ENCODE data around the gene ANKS1B.
"Not testable (repeated sequence)": the region's sequence is repeated elsewhere in the genome, so short reads cannot be mapped to it uniquely, and the experiment has no call there.

The ANKS1B gene

DNA sequence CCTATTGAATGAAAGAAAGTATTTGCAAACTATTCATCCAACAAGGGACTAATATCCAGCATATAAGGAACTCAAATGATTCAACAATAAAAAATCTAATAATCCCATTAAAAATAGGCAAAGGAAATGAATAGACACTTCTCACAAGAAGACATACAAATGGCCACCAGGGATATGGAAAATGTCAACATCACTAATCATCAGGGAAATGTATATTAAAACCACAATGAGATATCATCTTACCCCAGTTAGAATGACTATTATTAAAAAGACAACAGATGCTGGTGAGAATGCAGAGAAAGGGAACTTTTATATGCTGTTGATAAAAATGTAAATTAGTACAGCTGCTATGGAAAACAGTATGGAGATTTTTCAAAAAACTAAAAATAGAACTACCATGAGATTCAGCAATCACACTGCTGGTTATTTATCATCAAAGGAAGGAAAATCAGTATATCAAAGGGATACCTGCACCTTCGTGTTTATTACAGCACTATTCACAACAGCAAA, 247.9 kb downstream of the ANKS1B start:
- no peaks in the 10 kb centered on the region for H3K4me1 Mint-ChIP-seq
- peaks cover under 1% of the 10 kb centered on the region for H3K27me3 Mint-ChIP-seq
- H3K36me3 Mint-ChIP-seq, result no peaks in the 10 kb centered on the region
- H3K9me3 Mint-ChIP-seq, result peaks cover under 1% of the 10 kb centered on the region
- H3K4me3 Mint-ChIP-seq, result no peak overlapping the region
- DNase-seq (ENCODE audit: low spot score in 2 of 2) (no peak), ATAC-seq (ENCODE audit: low read depth) (no peak)
- no peak overlapping the region for H3K27ac Mint-ChIP-seq

DNA sequence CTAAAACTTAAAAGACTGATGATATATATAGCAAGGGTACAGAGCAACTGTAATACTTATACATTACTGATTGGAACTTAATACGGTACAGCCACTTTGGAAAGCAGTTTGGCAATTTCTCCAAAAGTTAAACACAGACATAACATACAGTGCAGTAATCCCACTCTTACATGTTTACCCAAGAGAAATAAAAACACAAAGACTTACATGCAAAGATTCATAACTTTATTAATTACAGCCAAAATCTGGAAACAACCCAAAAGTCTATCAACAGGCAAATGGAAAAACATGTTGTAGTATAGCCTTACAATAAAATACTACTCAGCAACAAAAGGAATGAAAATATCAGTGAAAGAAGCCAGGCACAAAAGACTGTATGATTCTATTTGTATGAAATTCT, 252.6 kb downstream of the ANKS1B start:
- ATAC-seq (ENCODE audit: low read depth) (no peak), DNase-seq (ENCODE audit: low spot score in 2 of 2) (no peak)
- Mint-ChIP-seq H3K4me1 (no peaks in the 10 kb centered on the region), H3K4me3 (no peak overlapping the region), H3K9me3 (peaks cover 5% of the 10 kb centered on the region), H3K27me3 (no peaks in the 10 kb centered on the region), H3K36me3 (no peaks in the 10 kb centered on the region), H3K27ac (no peak overlapping the region)

DNA sequence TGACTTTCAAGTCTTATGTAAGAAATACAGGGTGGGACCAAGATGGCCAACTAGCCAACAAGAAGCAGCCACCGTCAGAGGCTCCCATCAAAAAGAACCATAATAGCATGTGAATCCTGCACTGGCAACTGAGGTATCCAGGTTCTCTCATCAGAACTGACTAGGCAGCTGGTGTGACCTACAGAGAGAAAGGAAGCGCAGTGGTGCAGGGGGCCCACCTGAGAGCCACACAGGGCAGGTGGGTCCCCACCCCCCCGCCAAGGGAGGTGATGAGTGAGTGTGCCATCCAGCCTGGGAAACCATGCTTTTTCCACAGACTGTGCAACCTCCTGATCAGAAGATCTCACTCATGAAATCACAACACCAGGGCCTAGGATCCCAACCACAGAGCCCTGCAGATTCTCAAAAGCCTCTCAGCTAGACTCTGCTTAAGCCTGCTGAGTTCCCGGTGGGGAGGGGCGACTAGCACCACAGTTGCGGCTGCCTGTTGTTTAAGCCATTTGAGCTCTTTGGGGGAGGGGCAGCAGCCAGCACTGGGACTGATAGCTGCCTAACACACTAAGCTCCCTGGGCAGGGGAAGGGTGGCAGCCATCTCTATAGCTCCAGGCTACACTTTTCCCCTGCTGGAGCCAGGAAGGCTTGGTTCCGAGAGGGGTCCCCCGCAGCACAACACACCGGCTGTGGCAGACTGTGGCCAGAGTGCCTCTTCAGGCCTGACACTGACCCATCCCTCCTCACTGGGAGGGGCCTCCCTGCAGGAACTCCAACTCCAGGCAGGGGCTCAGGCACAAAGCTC, 261.8 kb downstream of the ANKS1B start:
- Mint-ChIP-seq H3K4me3 (no peak overlapping the region), H3K9me3 (peaks cover 6% of the 10 kb centered on the region), H3K4me1 (no peaks in the 10 kb centered on the region), H3K27ac (no peak overlapping the region), H3K36me3 (no peaks in the 10 kb centered on the region), H3K27me3 (no peaks in the 10 kb centered on the region)
- ATAC-seq (ENCODE audit: low read depth) (no peak), DNase-seq (ENCODE audit: low spot score in 2 of 2) (no peak)

DNA sequence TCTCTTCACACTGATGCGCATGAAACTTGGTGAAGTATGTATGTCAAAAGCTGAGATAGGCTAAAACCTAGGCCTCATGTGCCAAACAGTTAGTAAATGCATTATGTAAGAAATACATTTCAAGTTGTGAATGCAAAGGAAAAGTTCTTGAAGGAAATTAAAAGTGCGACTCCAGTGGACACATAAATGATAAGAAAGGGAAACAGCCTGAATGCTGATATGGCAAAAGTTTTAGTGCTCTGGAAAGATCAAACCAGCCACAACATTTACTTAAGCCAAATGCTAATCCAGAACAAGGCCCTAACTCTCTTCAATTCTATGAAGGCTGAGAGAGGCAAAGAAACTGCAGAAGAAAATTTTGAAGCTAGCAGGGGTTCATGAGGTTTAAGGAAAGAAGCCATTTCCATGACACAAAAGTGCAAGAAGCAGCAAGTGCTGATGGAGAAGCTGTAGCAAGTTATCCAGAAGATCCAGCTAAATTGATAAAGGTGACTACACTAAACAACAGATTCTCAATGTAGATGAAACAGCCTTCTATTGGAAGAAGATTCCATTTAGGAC, 262.9 kb downstream of the ANKS1B start:
- ATAC-seq (ENCODE audit: low read depth) (no peak), DNase-seq (ENCODE audit: low spot score in 2 of 2) (no peak)
- H3K27me3 Mint-ChIP-seq, result peaks cover under 1% of the 10 kb centered on the region
- no peak overlapping the region for H3K27ac Mint-ChIP-seq
- no peak overlapping the region for H3K4me3 Mint-ChIP-seq
- H3K9me3 Mint-ChIP-seq, result peaks cover 5% of the 10 kb centered on the region
- no peaks in the 10 kb centered on the region for H3K36me3 Mint-ChIP-seq
- no peaks in the 10 kb centered on the region for H3K4me1 Mint-ChIP-seq

DNA sequence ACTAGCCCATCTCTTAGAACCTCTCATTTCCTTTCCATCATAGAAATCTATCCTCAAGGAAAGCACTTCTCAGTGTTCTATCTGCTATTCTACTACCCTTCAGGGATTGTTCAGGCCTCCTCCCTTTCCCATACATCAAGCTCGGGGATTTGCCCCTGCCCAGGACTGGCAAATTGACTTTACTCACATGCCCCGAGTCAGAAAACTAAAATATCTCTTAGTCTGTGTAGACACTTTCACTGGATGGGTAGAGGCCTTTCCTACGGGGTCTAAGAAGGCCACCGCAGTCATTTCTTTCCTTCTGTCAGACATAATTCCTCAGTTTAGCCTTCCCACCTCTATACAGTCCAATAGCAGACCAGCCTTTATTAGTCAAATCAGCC, 264.7 kb downstream of the ANKS1B start:
- not testable (repeated sequence) for ATAC-seq (ENCODE audit: low read depth); H3K4me3 Mint-ChIP-seq; H3K36me3 Mint-ChIP-seq; DNase-seq (ENCODE audit: low spot score in 2 of 2); H3K27ac Mint-ChIP-seq; H3K27me3 Mint-ChIP-seq; H3K4me1 Mint-ChIP-seq
- H3K9me3 Mint-ChIP-seq, result peaks cover 11% of the 10 kb centered on the region

DNA sequence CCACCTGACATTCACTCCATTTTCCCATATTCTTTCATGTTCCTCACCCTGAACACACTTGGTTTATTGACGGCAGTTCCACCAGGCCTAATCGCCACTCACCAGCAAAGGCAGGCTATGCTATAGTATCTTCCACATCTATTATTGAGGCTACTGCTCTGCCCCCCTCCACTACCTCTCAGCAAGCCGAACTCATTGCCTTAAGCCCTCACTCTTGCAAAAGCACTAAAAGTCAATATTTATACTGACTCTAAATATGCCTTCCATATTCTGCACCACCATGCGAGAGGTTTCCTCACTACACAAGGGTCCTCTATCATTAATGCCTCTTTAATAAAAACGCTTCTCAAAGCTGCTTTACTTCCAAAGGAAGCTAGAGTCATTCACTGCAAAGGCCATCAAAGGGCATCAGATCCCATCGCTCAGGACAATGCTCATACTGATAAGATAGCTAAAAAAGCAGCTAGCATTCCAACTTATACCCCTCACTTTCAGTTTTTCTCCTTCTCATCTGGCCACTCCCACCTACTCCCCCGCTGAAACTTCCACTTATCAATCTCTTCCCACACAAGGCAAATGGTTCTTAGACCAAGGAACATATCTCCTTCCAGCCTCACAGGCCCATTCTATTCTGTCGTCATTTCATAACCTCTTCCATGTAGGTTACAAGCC, 265.2 kb downstream of the ANKS1B start:
- not testable (repeated sequence) for H3K27ac Mint-ChIP-seq; H3K27me3 Mint-ChIP-seq; DNase-seq (ENCODE audit: low spot score in 2 of 2); ATAC-seq (ENCODE audit: low read depth); H3K4me1 Mint-ChIP-seq; H3K36me3 Mint-ChIP-seq; H3K4me3 Mint-ChIP-seq
- H3K9me3 Mint-ChIP-seq, result peaks cover 11% of the 10 kb centered on the region

DNA sequence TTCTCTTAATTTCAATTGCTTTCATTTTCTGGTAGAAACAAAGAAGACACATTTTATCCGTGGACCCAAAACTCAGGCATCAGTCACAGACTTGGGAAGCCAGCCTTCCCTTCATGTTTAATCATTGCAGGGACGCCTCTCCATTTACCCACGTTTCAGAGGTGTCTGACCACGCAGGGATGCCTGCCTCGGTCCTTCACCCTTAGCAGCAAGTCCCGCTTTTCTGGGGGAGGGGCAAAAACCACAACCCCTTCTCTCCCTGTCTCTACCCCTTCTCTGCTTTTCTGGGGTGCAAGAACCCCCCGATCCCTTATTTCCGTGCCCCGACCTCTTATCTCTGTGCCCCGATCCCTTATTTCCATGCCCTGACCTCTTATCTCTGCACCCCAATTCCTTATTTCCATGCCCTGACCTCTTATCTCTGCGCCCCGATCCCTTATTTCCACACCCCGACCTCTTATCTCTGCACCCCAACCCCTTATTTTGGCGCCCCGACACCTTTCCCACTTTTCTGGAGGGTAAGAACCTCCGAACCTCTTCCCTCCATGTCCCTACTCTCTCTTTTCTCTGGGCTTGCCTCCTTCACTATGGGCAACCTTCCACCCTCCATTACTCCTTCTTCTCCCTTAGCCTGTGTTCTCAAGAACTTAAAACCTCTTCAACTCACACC, 268.8 kb downstream of the ANKS1B start:
- H3K9me3 Mint-ChIP-seq, result peaks cover 14% of the 10 kb centered on the region
- H3K4me1 Mint-ChIP-seq; DNase-seq (ENCODE audit: low spot score in 2 of 2); H3K27ac Mint-ChIP-seq; H3K4me3 Mint-ChIP-seq; ATAC-seq (ENCODE audit: low read depth); H3K36me3 Mint-ChIP-seq; H3K27me3 Mint-ChIP-seq: not testable (repeated sequence)

DNA sequence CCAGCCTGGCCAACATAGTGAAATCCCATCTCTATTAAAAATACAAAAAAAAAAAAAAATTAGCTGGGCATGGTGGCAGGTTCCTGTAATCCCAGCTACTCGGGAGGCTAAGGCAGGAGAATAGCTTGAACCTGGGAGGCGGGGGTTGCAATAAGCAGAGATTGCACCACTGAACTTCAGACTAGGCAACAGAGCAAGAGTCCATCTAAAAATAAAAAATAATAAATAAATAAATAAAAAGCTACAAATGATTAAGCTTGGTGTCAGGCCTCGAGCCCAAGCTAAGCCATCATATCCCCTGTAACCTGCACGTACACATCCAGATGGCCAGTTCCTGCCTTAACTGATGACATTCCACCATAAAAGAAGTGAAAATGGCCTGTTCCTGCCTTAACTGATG, 269.8 kb downstream of the ANKS1B start:
- not testable (repeated sequence) for H3K4me3 Mint-ChIP-seq; DNase-seq (ENCODE audit: low spot score in 2 of 2); H3K4me1 Mint-ChIP-seq; H3K36me3 Mint-ChIP-seq; ATAC-seq (ENCODE audit: low read depth); H3K27ac Mint-ChIP-seq; H3K27me3 Mint-ChIP-seq
- H3K9me3 Mint-ChIP-seq, result peaks cover 15% of the 10 kb centered on the region

DNA sequence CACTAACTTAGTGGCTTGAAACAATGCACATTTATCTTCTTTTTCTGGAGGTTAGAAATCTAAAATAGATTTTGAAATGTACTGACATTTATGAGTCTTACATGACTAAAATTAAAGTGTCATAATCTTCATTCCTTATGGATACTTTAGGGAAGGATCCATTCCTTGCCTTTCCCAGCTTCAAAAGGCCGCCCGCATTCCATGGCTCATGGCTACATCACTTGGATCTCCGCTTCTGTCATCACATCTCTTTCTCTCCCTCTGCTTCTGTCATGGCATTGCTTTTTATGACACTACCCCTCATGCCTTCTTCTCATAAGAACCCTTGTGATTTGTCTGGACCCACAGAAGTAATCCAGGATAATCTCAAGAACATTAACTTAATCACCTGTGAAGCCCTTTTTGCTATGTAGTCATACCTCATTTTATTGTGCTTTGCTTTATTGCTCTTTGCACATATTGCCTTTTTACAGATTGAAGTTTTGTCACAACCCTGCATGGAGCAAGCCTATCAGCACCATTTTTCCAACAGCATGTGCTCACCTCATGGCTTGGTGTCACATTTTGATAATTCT, 270.7 kb downstream of the ANKS1B start:
- ATAC-seq (ENCODE audit: low read depth), result no peak

DNA sequence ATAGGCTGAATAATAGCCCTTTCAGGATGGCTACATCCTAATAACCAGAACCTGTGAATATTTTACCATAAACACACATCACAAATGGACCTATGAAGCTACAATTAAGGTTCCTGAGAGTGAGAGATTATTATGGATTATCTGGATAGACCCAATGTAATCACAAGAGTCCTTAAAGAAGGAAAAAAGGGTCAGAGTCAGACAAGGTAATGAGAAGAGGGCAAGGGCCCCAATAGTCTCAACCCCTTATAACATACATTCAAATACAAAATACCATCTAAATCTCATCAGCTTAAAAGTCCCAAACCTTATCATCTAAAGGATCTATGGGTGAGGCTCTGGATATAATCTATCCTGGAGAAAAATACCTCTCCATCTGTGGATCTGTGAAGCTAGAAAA, 272.5 kb downstream of the ANKS1B start:
- Mint-ChIP-seq H3K4me1 (no peaks in the 10 kb centered on the region), H3K27me3 (peaks cover 1% of the 10 kb centered on the region), H3K36me3 (no peaks in the 10 kb centered on the region), H3K4me3 (no peak overlapping the region), H3K27ac (no peak overlapping the region), H3K9me3 (peaks cover 15% of the 10 kb centered on the region)
- no peak for ATAC-seq (ENCODE audit: low read depth)
- no peak for DNase-seq (ENCODE audit: low spot score in 2 of 2)

More for the DNA sequence above, 270.7 kb downstream of the ANKS1B start:
- peaks cover 15% of the 10 kb centered on the region for H3K9me3 Mint-ChIP-seq
- no peak overlapping the region for H3K4me3 Mint-ChIP-seq
- H3K27ac Mint-ChIP-seq, result no peak overlapping the region
- no peaks in the 10 kb centered on the region for H3K36me3 Mint-ChIP-seq
- peaks cover 1% of the 10 kb centered on the region for H3K27me3 Mint-ChIP-seq
- DNase-seq (ENCODE audit: low spot score in 2 of 2), result no peak
- H3K4me1 Mint-ChIP-seq, result no peaks in the 10 kb centered on the region

DNA sequence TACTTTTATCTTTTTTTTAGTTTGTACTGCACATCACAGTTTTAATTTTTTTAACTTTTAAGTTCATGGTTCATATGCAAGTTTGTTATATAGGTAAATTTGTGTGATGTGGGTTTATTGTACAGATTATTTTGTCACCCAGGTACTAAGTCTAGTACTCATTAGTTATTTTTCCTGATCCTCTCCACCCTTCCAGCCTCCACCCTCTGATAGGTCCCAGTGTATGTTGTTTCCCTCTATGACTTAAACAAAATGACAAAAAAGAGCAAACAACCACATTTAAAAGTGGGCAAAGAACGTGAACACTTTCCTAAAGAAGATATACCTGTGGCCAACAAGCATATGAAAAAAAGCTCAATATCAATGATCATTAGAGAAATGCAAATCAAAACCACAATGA, 273.5 kb downstream of the ANKS1B start:
- H3K4me3 Mint-ChIP-seq, result no peak overlapping the region
- H3K9me3 Mint-ChIP-seq, result peaks cover 11% of the 10 kb centered on the region
- no peaks in the 10 kb centered on the region for H3K27me3 Mint-ChIP-seq
- DNase-seq (ENCODE audit: low spot score in 2 of 2), result no peak
- H3K36me3 Mint-ChIP-seq, result no peaks in the 10 kb centered on the region
- no peaks in the 10 kb centered on the region for H3K4me1 Mint-ChIP-seq
- H3K27ac Mint-ChIP-seq, result no peak overlapping the region
- ATAC-seq (ENCODE audit: low read depth), result no peak

DNA sequence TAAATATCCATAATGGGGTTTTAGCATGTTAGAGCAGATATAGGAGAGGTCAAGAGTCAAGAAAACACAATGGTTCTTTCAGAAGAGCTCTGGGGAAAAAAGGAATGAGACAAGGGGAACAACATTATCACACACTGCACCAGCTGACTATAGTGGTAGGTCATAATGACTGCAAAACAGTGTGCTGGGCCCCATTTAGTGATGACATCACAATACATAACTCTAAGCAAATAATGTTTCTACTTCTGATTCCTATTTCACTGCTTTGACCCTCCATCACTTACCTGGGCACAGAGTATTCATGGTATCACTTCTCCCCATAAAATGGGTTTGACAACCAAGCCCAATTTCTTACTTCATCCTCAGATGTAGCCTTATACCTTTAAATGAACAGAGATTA, 275.1 kb downstream of the ANKS1B start:
- no peaks in the 10 kb centered on the region for H3K4me1 Mint-ChIP-seq
- peaks cover 8% of the 10 kb centered on the region for H3K9me3 Mint-ChIP-seq
- no peaks in the 10 kb centered on the region for H3K36me3 Mint-ChIP-seq
- H3K27ac Mint-ChIP-seq, result no peak overlapping the region
- no peak for DNase-seq (ENCODE audit: low spot score in 2 of 2)
- H3K27me3 Mint-ChIP-seq, result no peaks in the 10 kb centered on the region
- no peak overlapping the region for H3K4me3 Mint-ChIP-seq
- no peak for ATAC-seq (ENCODE audit: low read depth)

DNA sequence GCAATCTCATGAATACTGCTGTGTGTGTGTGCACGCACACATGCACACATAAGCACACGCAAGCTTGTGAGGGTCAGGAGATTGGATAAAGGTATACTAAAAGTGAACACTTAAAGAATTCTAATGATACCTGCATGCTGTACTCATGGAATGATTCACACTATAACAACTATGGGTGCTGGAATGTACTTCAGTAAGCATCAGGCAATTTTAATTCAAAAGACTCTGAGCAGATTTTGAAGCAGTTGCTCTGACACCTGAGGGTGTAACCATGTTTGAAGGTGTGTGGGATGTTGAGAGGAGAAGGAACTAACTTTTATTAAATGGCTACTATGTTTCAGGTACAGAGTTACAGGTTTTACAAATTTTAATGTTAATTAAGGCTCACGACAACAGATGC, 275.6 kb downstream of the ANKS1B start:
- no peaks in the 10 kb centered on the region for H3K4me1 Mint-ChIP-seq
- H3K36me3 Mint-ChIP-seq, result no peaks in the 10 kb centered on the region
- H3K9me3 Mint-ChIP-seq, result peaks cover 8% of the 10 kb centered on the region
- no peak overlapping the region for H3K27ac Mint-ChIP-seq
- no peak for DNase-seq (ENCODE audit: low spot score in 2 of 2)
- ATAC-seq (ENCODE audit: low read depth), result no peak
- no peaks in the 10 kb centered on the region for H3K27me3 Mint-ChIP-seq
- no peak overlapping the region for H3K4me3 Mint-ChIP-seq

DNA sequence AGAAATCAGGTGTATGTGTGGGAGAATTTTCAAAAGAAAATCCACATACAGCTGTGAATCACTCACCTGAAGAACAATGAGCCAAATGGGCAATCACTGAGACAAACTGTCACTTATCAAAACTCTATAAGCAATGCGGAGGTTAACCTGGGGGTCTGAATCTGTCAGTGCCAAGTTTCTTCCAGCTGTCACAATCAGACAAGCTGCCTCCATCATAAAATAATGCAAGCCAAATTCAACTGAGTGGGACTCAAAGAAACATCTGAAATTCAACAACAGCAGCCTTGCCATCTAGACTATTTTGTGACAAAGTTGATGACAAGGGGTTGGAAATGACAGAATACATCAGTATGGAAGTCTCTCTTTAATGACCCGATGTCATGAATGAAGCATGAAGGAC, 276.9 kb downstream of the ANKS1B start:
- DNase-seq (ENCODE audit: low spot score in 2 of 2) (no peak), ATAC-seq (ENCODE audit: low read depth) (no peak)
- no peak overlapping the region for H3K4me3 Mint-ChIP-seq
- H3K4me1 Mint-ChIP-seq, result no peaks in the 10 kb centered on the region
- no peaks in the 10 kb centered on the region for H3K27me3 Mint-ChIP-seq
- no peaks in the 10 kb centered on the region for H3K36me3 Mint-ChIP-seq
- H3K27ac Mint-ChIP-seq, result no peak overlapping the region
- H3K9me3 Mint-ChIP-seq, result peaks cover 5% of the 10 kb centered on the region

Data from memory B cell (primary cell).